Stimulated activated naive B cell treated with anti-CD40 and anti-IgM and Interleukin-4, amounts not matched to agents 10 μg/mL and 1 μg/mL and 100 μg/mL, for 72 hours (primary cell): ENCODE results near the gene ERVFRD-1.
"Not testable (repeated sequence)": the region's sequence is repeated elsewhere in the genome, so short reads cannot be mapped to it uniquely, and the experiment has no call there.

ENCODE experiments used
- ATAC-seq, 2 donors: fragments of 150-1000 bp; cut with Tn5 transposase; replicated peaks; 2 replicates each; pipeline ENCODE4 v1.10.0; 2021; ENCODE audit warnings: moderate library complexity in 1 of 2
- DNase-seq: peaks from one replicate; pipeline ENCODE4 v3.0.0; 2021
- H3K27ac Mint-ChIP-seq: one replicate; pipeline ENCODE4 v1.8.0; 2022; ENCODE audit warnings: mild to moderate bottlenecking, mixed read lengths
- H3K27me3 Mint-ChIP-seq, 2 donors: one replicate each; pipeline ENCODE4 v1.8.0; 2022; ENCODE audit warnings: mixed read lengths in 2 of 2
- H3K36me3 Mint-ChIP-seq, 2 donors: one replicate each; pipeline ENCODE4 v1.8.0; 2022; ENCODE audit warnings: mixed read lengths in 2 of 2, mild to moderate bottlenecking in 1 of 2
- H3K4me1 Mint-ChIP-seq, 2 donors: one replicate each; pipeline ENCODE4 v1.8.0; 2022; ENCODE audit warnings: mixed read lengths in 2 of 2, mild to moderate bottlenecking in 1 of 2
- H3K4me3 Mint-ChIP-seq, 2 donors: one replicate each; pipeline ENCODE4 v1.8.0; 2022; ENCODE audit warnings: mild to moderate bottlenecking in 2 of 2, mixed read lengths in 2 of 2, moderate library complexity in 1 of 2
- H3K9me3 Mint-ChIP-seq, 2 donors: one replicate each; pipeline ENCODE4 v1.8.0; 2022; ENCODE audit warnings: mixed read lengths in 2 of 2, mild to moderate bottlenecking in 1 of 2

ERVFRD-1 gene

DNA sequence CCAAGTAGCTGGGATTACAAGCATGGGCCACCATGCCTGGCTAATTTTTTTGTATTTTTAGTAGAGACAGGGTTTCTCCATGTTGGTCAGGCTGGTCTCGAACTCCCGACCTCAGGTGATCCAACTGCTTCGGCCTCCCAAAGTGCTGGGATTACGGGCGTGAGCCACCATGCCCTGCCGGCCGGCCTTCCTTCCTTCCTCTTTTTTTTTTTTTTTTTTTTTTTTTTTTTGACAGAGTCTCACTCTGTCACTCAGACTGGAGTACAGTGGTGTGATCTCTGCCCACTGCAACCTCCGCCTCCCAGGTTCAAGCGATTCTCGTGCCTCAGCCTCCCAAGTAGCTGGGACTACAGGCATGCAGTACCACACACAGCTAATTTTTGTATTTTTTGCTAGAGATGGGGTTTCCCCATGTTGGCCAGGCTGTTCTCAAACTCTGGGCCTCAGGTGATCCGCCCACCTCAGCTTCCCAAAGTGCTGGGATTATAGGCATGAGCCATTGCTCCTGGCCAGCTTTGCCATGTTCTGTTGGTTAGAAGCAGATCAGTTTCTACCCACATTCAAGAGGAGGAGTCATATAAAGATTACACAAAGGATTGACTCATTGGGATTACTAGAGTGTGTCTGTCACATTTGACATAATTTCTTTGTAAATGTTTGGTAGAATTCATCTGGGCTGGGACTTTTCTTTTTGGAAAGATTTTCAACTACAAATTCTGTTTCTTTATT is 4.4 kb upstream of the ERVFRD-1 start:
- peak; percentile 13 for DNase-seq
- Mint-ChIP-seq H3K4me3 (peak overlapping the region; percentile 39 to 53), H3K4me1 (peaks cover 30 to 35% of the 10 kb centered on the region in 2 donors), H3K36me3 (peaks cover 5 to 19% of the 10 kb centered on the region in 2 donors), H3K27ac (peak overlapping the region; percentile 91)
- not testable (repeated sequence) for H3K9me3 Mint-ChIP-seq, H3K27me3 Mint-ChIP-seq
- peak; percentile 96 to 99 for ATAC-seq

DNA sequence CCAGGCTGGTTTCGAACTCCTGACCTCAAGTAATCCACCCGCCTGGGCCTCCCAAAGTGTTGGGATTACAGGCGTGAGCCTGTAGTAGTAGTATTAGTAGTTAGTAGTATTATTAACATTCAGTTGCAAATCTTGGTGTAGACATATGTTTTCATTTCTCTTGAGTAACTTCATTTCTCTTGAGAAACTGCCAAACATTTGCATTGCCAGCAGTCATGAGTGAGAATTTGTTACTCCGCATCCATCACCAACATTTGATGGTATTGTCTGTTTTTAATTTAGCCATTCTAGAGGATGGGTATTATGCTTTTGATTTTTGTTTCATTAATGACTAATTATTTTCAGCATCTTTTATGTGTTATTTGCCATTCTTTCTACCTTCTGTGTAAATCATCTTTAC is 1.5 kb upstream of the ERVFRD-1 start:
- ATAC-seq (no peak), DNase-seq (no peak)
- Mint-ChIP-seq H3K4me1 (peaks cover 27 to 50% of the 10 kb centered on the region in 2 donors), H3K27me3 (no peaks in the 10 kb centered on the region), H3K4me3 (no peak overlapping the region), H3K9me3 (peaks cover 0 to 2% of the 10 kb centered on the region in 2 donors), H3K36me3 (peaks cover 10 to 19% of the 10 kb centered on the region in 2 donors), H3K27ac (no peak overlapping the region)

DNA sequence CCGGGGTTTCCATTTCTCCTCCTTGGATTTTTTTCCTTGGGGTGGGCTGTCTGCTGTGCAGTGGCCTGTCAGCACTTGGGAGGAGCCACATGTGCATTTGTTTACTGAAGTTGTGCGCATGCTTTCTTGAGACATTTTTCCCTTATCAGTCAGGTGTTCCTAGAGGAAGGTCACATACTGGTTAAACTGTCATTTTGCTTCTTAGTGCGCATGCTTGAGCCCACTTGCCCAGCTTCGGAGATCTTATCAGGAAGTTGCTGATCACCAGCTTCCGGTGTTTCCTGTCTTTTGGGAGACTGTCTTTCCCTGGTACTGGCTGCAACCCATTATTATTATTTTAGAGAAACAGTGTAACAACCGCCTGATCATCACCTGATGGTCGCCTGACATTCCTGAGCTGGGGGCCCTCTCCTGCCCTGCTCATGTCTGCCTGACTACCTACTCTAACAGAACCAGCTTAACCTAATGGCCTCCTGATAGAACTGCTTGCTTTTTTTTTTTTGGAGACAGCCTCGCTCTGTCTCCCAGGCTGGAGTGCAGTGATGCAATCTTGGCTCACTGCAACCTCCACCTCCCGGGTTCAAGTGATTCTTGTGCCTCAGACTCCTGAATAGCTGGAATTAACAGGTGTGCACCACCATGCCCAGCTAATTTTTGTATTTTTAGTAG is 378 bp upstream of the ERVFRD-1 start:
- H3K9me3 Mint-ChIP-seq, result peaks cover 0 to 2% of the 10 kb centered on the region in 2 donors
- no peak overlapping the region for H3K4me3 Mint-ChIP-seq
- no peak overlapping the region for H3K27ac Mint-ChIP-seq
- H3K27me3 Mint-ChIP-seq, result no peaks in the 10 kb centered on the region
- peaks cover 10 to 24% of the 10 kb centered on the region in 2 donors for H3K36me3 Mint-ChIP-seq
- peaks cover 27 to 58% of the 10 kb centered on the region in 2 donors for H3K4me1 Mint-ChIP-seq
- no peak for ATAC-seq
- no peak for DNase-seq

DNA sequence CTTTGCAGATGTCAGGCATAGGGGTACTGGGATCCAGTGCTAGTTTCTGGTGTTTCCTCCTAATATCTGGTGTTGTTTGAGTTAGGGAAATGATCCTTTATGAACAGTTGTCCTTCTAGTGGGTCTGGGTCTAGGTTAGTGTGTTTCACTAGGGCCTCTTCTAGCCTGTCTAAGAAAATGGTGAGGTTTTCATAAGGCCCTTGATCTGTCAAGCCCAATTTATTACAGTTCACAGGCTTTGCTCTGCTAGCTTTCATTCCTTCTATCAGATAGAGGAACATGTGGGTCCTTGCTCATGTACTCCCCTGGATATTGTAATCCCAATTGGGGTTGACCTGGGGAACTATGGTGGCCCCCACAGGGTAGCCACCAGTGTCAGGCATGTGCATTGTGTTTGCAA is 2.8 kb downstream of the ERVFRD-1 start:
- DNase-seq (no peak), ATAC-seq (no peak)
- Mint-ChIP-seq H3K4me1 (peaks cover 25 to 50% of the 10 kb centered on the region in 2 donors), H3K27ac (no peak overlapping the region), H3K9me3 (peaks cover 0 to 2% of the 10 kb centered on the region in 2 donors), H3K27me3 (no peaks in the 10 kb centered on the region), H3K4me3 (no peak overlapping the region), H3K36me3 (peaks cover 10 to 34% of the 10 kb centered on the region in 2 donors)

DNA sequence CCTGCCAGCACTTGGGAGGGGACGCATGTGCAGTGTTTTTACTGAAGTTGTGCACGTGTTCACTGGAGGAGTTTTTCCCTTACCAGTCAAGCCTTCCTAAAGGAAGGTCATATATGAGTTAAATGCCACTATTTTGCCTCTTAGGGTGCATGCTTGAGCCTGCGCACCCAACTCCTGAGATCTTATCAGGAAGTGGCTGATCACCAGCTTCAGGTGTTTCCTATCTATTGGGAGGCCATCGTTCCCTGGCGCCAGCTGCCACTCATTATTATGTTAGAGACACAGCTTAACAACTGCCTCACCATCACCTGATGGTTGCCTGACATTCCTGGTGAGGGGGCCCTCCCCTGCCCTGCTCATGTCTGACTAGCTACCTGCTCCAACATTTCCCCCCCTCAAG is 8.5 kb downstream of the ERVFRD-1 start:
- Mint-ChIP-seq H3K4me3 (no peak overlapping the region), H3K9me3 (peaks cover 0 to 3% of the 10 kb centered on the region in 2 donors), H3K27ac (no peak overlapping the region), H3K4me1 (peaks cover 16 to 29% of the 10 kb centered on the region in 2 donors), H3K27me3 (no peaks in the 10 kb centered on the region), H3K36me3 (peaks cover 23 to 53% of the 10 kb centered on the region in 2 donors)
- no peak for DNase-seq
- ATAC-seq, result no peak

DNA sequence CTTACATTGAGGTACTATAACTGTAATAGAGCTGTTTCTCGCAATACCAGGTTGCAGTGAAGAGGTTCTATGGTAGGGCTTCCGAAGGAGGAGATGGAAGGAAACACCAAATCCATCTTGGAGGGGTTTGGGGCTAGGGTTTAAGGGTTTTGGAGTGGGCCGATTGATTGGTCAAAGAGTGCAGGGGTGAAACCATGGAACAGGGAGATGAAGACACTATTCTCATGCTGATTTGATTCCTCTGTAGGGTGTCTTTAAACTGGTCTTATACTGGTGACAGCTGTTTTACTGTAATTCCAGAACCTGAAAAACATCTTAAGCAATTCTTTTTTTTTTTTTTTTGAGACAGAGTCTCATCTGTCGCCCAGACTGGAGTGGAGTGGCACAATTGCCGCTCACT is 10.1 kb downstream of the ERVFRD-1 start:
- Mint-ChIP-seq H3K27ac (no peak overlapping the region), H3K4me3 (no peak overlapping the region), H3K4me1 (peaks cover 16 to 18% of the 10 kb centered on the region in 2 donors), H3K36me3 (peaks cover 26 to 53% of the 10 kb centered on the region in 2 donors), H3K9me3 (peaks cover 0 to 3% of the 10 kb centered on the region in 2 donors), H3K27me3 (no peaks in the 10 kb centered on the region)
- DNase-seq (no peak), ATAC-seq (no peak)

DNA sequence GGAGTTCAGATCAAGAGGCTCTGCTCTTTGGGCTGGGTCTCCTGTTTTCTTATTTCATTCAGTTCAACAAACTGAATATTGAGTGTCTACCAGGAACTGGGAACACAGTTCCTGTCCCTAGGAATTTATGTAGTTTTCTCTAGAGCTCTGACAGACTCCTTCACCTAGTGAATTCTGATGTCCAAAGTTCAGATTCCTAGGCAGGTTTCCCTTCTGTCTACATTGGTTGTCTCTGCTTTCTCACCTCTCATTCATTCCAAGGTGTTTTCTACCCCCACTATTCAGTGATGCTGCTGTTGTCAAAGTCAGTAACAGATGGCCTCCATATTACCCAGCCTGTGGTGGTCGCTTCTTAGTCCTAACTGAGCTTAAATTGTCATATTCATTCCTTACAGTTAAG is 13.5 kb downstream of the ERVFRD-1 start:
- H3K27ac Mint-ChIP-seq, result no peak overlapping the region
- H3K4me3 Mint-ChIP-seq, result no peak overlapping the region
- DNase-seq (no peak), ATAC-seq (no peak)
- H3K4me1 Mint-ChIP-seq, result peaks cover 21 to 31% of the 10 kb centered on the region in 2 donors
- H3K27me3 Mint-ChIP-seq, result no peaks in the 10 kb centered on the region
- peaks cover 0 to 3% of the 10 kb centered on the region in 2 donors for H3K9me3 Mint-ChIP-seq
- peaks cover 25 to 40% of the 10 kb centered on the region in 2 donors for H3K36me3 Mint-ChIP-seq

DNA sequence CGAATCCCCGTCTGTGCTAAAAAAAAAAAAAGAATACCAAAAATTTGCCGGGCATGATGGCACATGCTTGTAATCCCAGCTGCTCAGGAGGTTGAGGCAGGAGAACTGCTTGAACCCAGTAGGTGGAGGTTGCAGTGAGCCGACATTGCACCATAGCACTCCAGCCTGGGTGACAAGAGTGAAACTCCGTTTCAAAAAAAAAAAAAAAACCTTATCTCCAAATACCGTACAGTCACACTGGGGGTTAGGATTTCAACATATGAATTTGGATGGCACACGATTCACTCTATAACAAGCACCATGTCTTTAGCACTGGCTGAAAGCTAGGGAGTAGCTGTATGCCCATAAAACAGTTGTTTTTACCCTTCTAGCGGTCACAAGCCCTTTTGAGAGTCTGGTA is 14.0 kb downstream of the ERVFRD-1 start:
- Mint-ChIP-seq H3K27me3 (no peaks in the 10 kb centered on the region), H3K27ac (no peak overlapping the region), H3K36me3 (peaks cover 23 to 35% of the 10 kb centered on the region in 2 donors), H3K4me1 (peaks cover 22 to 31% of the 10 kb centered on the region in 2 donors), H3K4me3 (no peak overlapping the region), H3K9me3 (peaks cover 0 to 3% of the 10 kb centered on the region in 2 donors)
- no peak for ATAC-seq
- DNase-seq, result no peak

DNA sequence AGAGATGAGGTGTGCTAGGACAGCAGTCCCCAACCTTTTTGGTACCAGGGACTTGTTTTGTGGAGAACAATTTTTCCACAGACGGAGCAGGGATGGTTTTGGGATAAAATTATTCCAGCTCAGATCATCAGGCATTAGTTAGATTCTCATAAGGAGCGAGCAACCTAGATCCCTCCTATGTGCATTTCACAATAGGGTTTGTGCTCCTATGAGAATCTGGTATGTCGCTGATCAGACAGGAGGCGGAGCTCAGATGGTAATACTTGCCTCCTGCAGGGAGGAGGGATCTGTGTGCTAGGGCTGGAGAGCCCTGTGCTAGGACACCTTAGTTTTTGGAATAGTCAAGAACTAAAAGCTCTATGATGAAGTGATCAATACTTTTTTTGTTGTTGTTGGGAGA is 15.4 kb downstream of the ERVFRD-1 start:
- Mint-ChIP-seq H3K9me3 (peaks cover 0 to 3% of the 10 kb centered on the region in 2 donors), H3K27me3 (no peaks in the 10 kb centered on the region), H3K4me3 (no peak overlapping the region), H3K4me1 (peaks cover 16 to 30% of the 10 kb centered on the region in 2 donors), H3K27ac (peak overlapping the region; percentile 3), H3K36me3 (peaks cover 23 to 29% of the 10 kb centered on the region in 2 donors)
- no peak for DNase-seq
- no peak for ATAC-seq

DNA sequence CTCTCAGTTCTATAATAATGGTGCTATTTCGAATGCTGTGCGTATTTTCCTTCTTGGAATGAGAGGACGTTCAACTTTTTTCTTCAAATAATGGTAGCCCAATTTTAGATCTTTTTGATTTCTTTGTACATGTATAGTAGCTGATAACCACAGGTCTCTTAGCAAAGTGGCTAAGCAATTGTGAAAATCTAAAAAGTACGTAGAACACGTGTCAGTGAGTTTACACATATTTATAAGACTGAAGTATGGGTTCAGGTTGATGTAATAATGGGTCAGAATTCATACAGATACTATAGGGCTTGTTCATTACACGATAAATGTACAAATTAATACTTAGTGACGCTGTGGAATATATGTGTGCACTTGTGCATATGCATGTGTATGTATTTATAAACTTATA is 16.6 kb downstream of the ERVFRD-1 start:
- Mint-ChIP-seq H3K27me3 (no peaks in the 10 kb centered on the region), H3K9me3 (no peaks in the 10 kb centered on the region), H3K27ac (no peak overlapping the region), H3K36me3 (peaks cover 16 to 18% of the 10 kb centered on the region in 2 donors), H3K4me3 (peak overlapping the region; percentile 89 to 96), H3K4me1 (peaks cover 15 to 30% of the 10 kb centered on the region in 2 donors)
- ATAC-seq (no peak), DNase-seq (no peak)

DNA sequence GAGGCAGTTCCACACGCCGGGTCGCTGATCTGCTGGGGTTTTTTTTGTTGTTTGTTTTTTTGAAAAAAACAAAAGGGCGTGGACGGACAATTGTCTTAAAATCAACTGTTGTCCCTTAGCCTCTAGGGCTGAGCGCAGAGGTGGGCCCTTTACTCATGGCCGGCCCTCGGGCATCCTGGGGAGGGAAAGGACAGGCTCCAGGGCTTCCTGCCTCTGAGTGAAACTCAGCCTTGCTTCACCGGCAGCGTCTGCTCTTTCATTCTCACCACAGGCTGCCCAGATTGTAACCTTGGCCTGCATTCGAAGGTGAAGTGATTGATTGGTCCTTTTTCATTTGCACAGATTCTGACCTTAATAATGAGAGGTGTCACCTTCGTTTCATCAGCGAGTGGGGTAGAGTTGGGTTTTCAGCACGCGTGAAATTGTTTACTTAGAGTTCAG is 17.1 kb downstream of the ERVFRD-1 start:
- H3K27ac Mint-ChIP-seq, result peak overlapping the region; percentile 96
- peaks cover 15 to 30% of the 10 kb centered on the region in 2 donors for H3K4me1 Mint-ChIP-seq
- peak overlapping the region; percentile 89 to 96 for H3K4me3 Mint-ChIP-seq
- ATAC-seq, result peak; percentile 28 to 29
- H3K27me3 Mint-ChIP-seq, result no peaks in the 10 kb centered on the region
- no peaks in the 10 kb centered on the region for H3K9me3 Mint-ChIP-seq
- DNase-seq, result peak; percentile 39
- peaks cover 14% of the 10 kb centered on the region in 2 donors for H3K36me3 Mint-ChIP-seq

DNA sequence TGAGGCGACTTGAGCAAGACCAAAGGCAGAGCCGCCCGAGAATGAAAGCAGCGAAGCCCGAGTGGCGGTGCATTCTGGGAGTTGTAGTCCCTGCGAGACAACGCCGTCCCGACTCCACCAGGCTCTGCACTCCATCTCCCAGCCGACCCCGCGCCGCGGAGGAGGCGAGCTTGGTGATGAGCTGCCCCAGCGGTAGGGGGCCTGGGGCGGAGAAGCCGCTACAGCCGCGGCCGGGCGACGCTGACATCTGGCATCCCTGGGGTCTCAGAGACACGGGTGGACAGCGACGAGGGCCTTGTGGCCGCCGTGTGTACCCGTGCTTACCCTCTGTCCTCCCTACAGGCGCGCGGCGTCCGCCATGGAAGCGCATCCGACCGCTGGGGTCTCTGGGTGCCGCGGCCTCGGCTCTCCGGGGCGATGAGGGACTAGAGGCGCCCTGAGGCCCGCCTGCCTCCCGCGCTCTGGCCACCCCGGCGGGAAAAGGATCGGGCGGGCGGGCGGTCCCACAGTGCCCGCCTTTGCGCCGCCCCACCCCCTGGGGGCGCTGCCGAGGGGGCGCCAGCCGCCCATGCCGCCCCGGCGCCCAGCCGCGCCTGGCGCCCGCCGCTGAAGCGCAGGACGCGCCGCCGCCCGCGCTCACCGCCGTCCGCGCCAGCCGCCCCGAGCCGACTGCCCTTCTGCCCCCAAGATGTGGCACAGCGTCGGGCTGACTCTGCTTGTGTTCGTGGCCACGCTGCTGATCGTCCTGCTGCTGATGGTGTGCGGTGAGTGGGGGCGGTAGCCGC is 17.7 kb downstream of the ERVFRD-1 start, which contains the start of gene SMIM13:
TSS of gene SMIM13 (plus strand) at position 209 of the 785 bp plus-strand sequence. CDS start at position 689, 480 bp downstream.
- Mint-ChIP-seq H3K27me3 (peaks cover 0 to 3% of the 10 kb centered on the region in 2 donors), H3K27ac (peak within 1 kb of the TSS; percentile 98), H3K9me3 (no peaks in the 10 kb centered on the region), H3K36me3 (peaks cover 8 to 12% of the 10 kb centered on the region in 2 donors), H3K4me1 (peaks cover 15 to 30% of the 10 kb centered on the region in 2 donors), H3K4me3 (peak within 1 kb of the TSS; percentile 89 to 96)
- ATAC-seq (peak; percentile 95 to 96), DNase-seq (peak; percentile 95)

DNA sequence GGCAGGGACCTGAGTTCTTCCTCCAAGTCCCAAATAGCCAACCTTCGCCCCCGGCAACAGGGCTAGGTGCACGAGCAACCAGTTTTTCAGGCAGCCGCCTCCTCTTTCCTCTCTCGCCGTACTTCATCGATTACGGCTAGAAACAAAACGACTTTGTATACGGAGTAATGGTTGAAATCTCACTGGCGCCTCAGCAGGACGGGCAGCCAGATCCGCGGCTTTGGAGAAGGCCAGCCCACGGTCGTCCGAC is 18.2 kb downstream of the ERVFRD-1 start:
- Mint-ChIP-seq H3K9me3 (no peaks in the 10 kb centered on the region), H3K36me3 (peaks cover 8 to 9% of the 10 kb centered on the region in 2 donors), H3K27me3 (peaks cover 0 to 8% of the 10 kb centered on the region in 2 donors), H3K4me3 (peak overlapping the region; percentile 89 to 96), H3K4me1 (peaks cover 15 to 30% of the 10 kb centered on the region in 2 donors), H3K27ac (peak overlapping the region; percentile 98)
- peak; percentile 23 to 24 for ATAC-seq
- no peak for DNase-seq
